Stimulated activated CD4-positive, alpha-beta T cell treated with anti-CD3 and anti-CD28 coated beads, Interleukin-15, amount 100 ng/mL, for 1 hour (primary cell): ENCODE data around the gene AHNAK.

ENCODE experiments used
- DNase-seq, 2 donors: peaks; one replicate each; pipeline ENCODE4 v3.0.0-alpha.2; 2020; ENCODE audit warnings: low read depth in 1 of 2, low spot score in 1 of 2

The AHNAK gene

GRCh38 chr11:62435846-62436660 lies 110.6 kb downstream of the AHNAK start:
- DNase-seq = no peak

- DNase-seq = no peak
Measured at GRCh38 chr11:62433904-62434276, 112.7 kb downstream of the AHNAK start.

- DNase-seq = no peak
Measured at GRCh38 chr11:62433141-62433903, 113.3 kb downstream of the AHNAK start.

GRCh38 chr11:62432695-62433094 lies 113.9 kb downstream of the AHNAK start:
- DNase-seq = no peak

GRCh38 chr11:62431171-62431901 lies 115.3 kb downstream of the AHNAK start:
- DNase-seq = no peak

GRCh38 chr11:62430425-62430824 lies 116.2 kb downstream of the AHNAK start:
- no peak for DNase-seq

- DNase-seq = no peak
Measured at GRCh38 chr11:62428871-62429560, 117.6 kb downstream of the AHNAK start.

- DNase-seq = no peak
Measured at GRCh38 chr11:62427630-62428233, 118.9 kb downstream of the AHNAK start.

GRCh38 chr11:62423012-62423411 lies 123.6 kb downstream of the AHNAK start:
- no peak for DNase-seq

GRCh38 chr11:62421996-62422395 lies 124.6 kb downstream of the AHNAK start:
- no peak for DNase-seq

GRCh38 chr11:62420882-62421281 lies 125.7 kb downstream of the AHNAK start:
- no peak for DNase-seq

GRCh38 chr11:62419943-62420342 lies 126.7 kb downstream of the AHNAK start:
- DNase-seq = no peak

GRCh38 chr11:62419314-62419929 lies 127.2 kb downstream of the AHNAK start:
- DNase-seq = no peak

GRCh38 chr11:62418733-62419132 lies 127.9 kb downstream of the AHNAK start, which contains the start of gene SCGB1A1:
TSS of gene SCGB1A1 (plus strand) at chr11:62419033. CDS start at chr11:62419096, 63 bp downstream.
- no peak for DNase-seq

GRCh38 chr11:62418136-62418535 lies 128.5 kb downstream of the AHNAK start:
- DNase-seq = no peak

GRCh38 chr11:62416596-62416995 lies 130.0 kb downstream of the AHNAK start:
- DNase-seq = no peak

GRCh38 chr11:62413060-62413696 lies 133.4 kb downstream of the AHNAK start:
- DNase-seq = no peak

- no peak for DNase-seq
Measured at GRCh38 chr11:62411524-62411923, 135.1 kb downstream of the AHNAK start.

- DNase-seq = no peak
Measured at GRCh38 chr11:62410972-62411371, 135.6 kb downstream of the AHNAK start.

- DNase-seq = no peak
Measured at GRCh38 chr11:62409831-62410230, 136.8 kb downstream of the AHNAK start.
